Loucy (cell line): Measurements from ENCODE around the gene LHPP.

Experiments used
- CTCF ChIP-seq: fragments of 200-600 bp; sonication (generic); conservative IDR thresholded peaks from 2 replicates; pipeline ENCODE4 v1.5.1; 2014; ENCODE audit warnings: mild to moderate bottlenecking, antibody characterized with exemption, low read length
- EZH2phosphoT487 ChIP-seq: fragments of 200-600 bp; IDR thresholded peaks from 2 replicates; pipeline ENCODE4 v1.6.1; 2018; ENCODE audit warnings: antibody characterized with exemption, mild to moderate bottlenecking, moderate library complexity, borderline replicate concordance

GRCh38 chr10:124568848-124569622 is 107.4 kb downstream of the LHPP start:
- TF ChIP-seq CTCF: no peak
- no peak for TF ChIP-seq EZH2phosphoT487
